Activated CD4-positive, alpha-beta T cell treated with anti-CD3 and anti-CD28 coated beads, Interleukin-2, amount 50 U/mL, for 48 hours (primary cell): Measurements from ENCODE around the gene GOLGA6L7.
A peak's percentile ranks its signal among the peaks of the same experiment; 100 is the strongest.
"Not testable (repeated sequence)": the region's sequence is repeated elsewhere in the genome, so short reads cannot be mapped to it uniquely, and the experiment has no call there.

Experiments used
- DNase-seq, 2 experiments: peaks; one replicate each; pipeline ENCODE4 v3.0.0-alpha.2; 2020

The GOLGA6L7 gene

GRCh38 chr15:28848521-28848920 lies at the start of gene GOLGA6L7:
TSS of gene GOLGA6L7 (minus strand) at chr15:28848644. CDS start at chr15:28848549, 95 bp downstream.
- peak in 1 of 2 experiments; percentile 6 for DNase-seq

GRCh38 chr15:28897861-28898585 lies 49.6 kb upstream of the GOLGA6L7 start:
- no peak for DNase-seq

- DNase-seq = no peak
These were observed 48.5 kb upstream of the GOLGA6L7 start for GRCh38 chr15:28896951-28897350.

GRCh38 chr15:28895566-28895965 lies 47.1 kb upstream of the GOLGA6L7 start:
- DNase-seq = no peak

GRCh38 chr15:28895146-28895545 lies 46.7 kb upstream of the GOLGA6L7 start:
- DNase-seq = no peak

- no peak for DNase-seq
These were observed 46.2 kb upstream of the GOLGA6L7 start for GRCh38 chr15:28894631-28895030.

- DNase-seq = no peak
These were observed 44.6 kb upstream of the GOLGA6L7 start for GRCh38 chr15:28892789-28893610.

- DNase-seq = no peak
These were observed 43.1 kb upstream of the GOLGA6L7 start for GRCh38 chr15:28891588-28891987.

- DNase-seq = peak; percentile 21 to 26
These were observed 42.5 kb upstream of the GOLGA6L7 start for GRCh38 chr15:28890711-28891495.

- DNase-seq = not testable (repeated sequence)
These were observed 41.8 kb upstream of the GOLGA6L7 start for GRCh38 chr15:28890291-28890690.

- not testable (repeated sequence) for DNase-seq
These were observed 41.4 kb upstream of the GOLGA6L7 start for GRCh38 chr15:28889871-28890270.

GRCh38 chr15:28889346-28889745 lies 40.9 kb upstream of the GOLGA6L7 start:
- DNase-seq = no peak

- DNase-seq = no peak
These were observed 40.5 kb upstream of the GOLGA6L7 start for GRCh38 chr15:28888900-28889299.

- no peak for DNase-seq
These were observed 40.0 kb upstream of the GOLGA6L7 start for GRCh38 chr15:28888302-28888894.

- no peak for DNase-seq
These were observed 39.1 kb upstream of the GOLGA6L7 start for GRCh38 chr15:28887339-28888174.

- peak in 1 of 2 experiments; percentile 26 for DNase-seq
These were observed 38.2 kb upstream of the GOLGA6L7 start for GRCh38 chr15:28886431-28887338.

- peak; percentile 41 to 49 for DNase-seq
These were observed 37.4 kb upstream of the GOLGA6L7 start, which contains the start of gene APBA2 for GRCh38 chr15:28885630-28886430. TSS of gene APBA2 (plus strand) at chr15:28885974. CDS start at chr15:29053885, 167,911 bp downstream.

- DNase-seq = no peak
These were observed 36.7 kb upstream of the GOLGA6L7 start for GRCh38 chr15:28885128-28885629.

GRCh38 chr15:28884151-28884940 lies 35.9 kb upstream of the GOLGA6L7 start:
- no peak for DNase-seq
